K562 (cell line): ENCODE data around the gene CCL20. TPM values are rescaled to one million over a fixed set of nuclear protein-coding genes. Genes with fewer than 3 reads are reported as not detected.

Experiments
- ATAC-seq: fragments of 200-7000 bp; cut with Tn5 transposase; 3 replicates; pipeline ENCODE4 v1.9.1; 2020; ENCODE audit warnings: moderate library complexity
- BruUV-seq: library from RNA; stranded (reverse); fragments of 400-500 nt; replicated peaks from 2 replicates; lab custom pipeline; 2021; lab: Mats Ljungman, UMichigan
- CTCF ChIA-PET: fragments of 300-600 bp; formaldehyde crosslinking; extraction: SDS; loops from one replicate; lab custom pipeline; 2021; ENCODE audit warnings: low intra/inter-chr PET ratio; lab: Yijun Ruan, JAX
- POLR2A ChIA-PET: fragments of 300-600, 350-650 bp; sonication (Branson Sonifier 250); formaldehyde crosslinking; extraction: SDS; loops from one replicate; lab custom pipeline; 2021; ENCODE audit warnings: antibody characterized with exemption, inconsistent platforms; lab: Yijun Ruan, JAX
- DNase-seq, 4 experiments: peaks; one replicate each; pipeline versions ENCODE4 v3.0.0 to v3.0.0-alpha.2; 2011 to 2018; ENCODE audit warnings: low spot score in 3 of 4, mixed read lengths in 3 of 4; ENCODE audit errors: extremely low read depth in 1 of 4
- FAIRE-seq: peaks from 2 replicates; lab custom pipeline; 2011; peaks lifted over from hg19 to GRCh38; lab: Jason Lieb, UNC
- H2AFZ ChIP-seq: 2 replicates; pipeline ENCODE4 v1.6.0; 2011; ENCODE audit warnings: low read depth, low read length, control low read depth, inconsistent platforms
- H3K27ac ChIP-seq: fragments of 200-600 bp; 3 replicates; pipeline ENCODE4 v1.8.0; 2011; ENCODE audit warnings: low read depth, mild to moderate bottlenecking, control low read depth, inconsistent platforms, low read length, moderate library complexity, mixed read lengths; ENCODE audit errors: extremely low read depth
- H3K27me3 ChIP-seq, 2 experiments: fragments of 300-600 bp in 1 of 2; 2 replicates in 1 of 2; 3 replicates in 1 of 2; pipeline versions ENCODE4 v1.6.0 to v1.8.0; 2011; ENCODE audit warnings: inconsistent platforms in 2 of 2, low read length in 2 of 2, mild to moderate bottlenecking in 1 of 2, mixed read lengths in 1 of 2, moderate library complexity in 1 of 2; ENCODE audit not compliant: control insufficient read depth in 2 of 2, insufficient read depth in 2 of 2
- H3K36me3 ChIP-seq: fragments of 300-600 bp; 3 replicates; pipeline ENCODE4 v1.8.0; 2011; ENCODE audit warnings: mild to moderate bottlenecking, low read length, inconsistent platforms; ENCODE audit not compliant: control insufficient read depth, insufficient read depth
- H3K4me1 ChIP-seq, 2 experiments: fragments of 200-600 bp in 1 of 2; replicated peaks in 1 of 2; 2 replicates in 1 of 2; 3 replicates in 1 of 2; pipeline versions ENCODE4 v1.5.1 to v1.8.0; 2011; ENCODE audit warnings: inconsistent platforms in 2 of 2, low read length in 2 of 2, mild to moderate bottlenecking in 1 of 2, mixed read lengths in 1 of 2, moderate library complexity in 1 of 2; ENCODE audit not compliant: control insufficient read depth in 2 of 2, insufficient read depth in 2 of 2
- H3K4me2 ChIP-seq: 2 replicates; pipeline ENCODE4 v1.6.1; 2011; ENCODE audit warnings: low read length, control low read depth, inconsistent platforms, mixed read lengths; ENCODE audit not compliant: insufficient read depth
- H3K4me3 ChIP-seq: fragments of 200-600 bp; sonication (generic), shearing (Covaris generic); 2 replicates; pipeline ENCODE4 v1.5.1; 2016; ENCODE audit warnings: control low read depth, inconsistent platforms
- H3K79me2 ChIP-seq: fragments of 200-600 bp; 3 replicates; pipeline ENCODE4 v1.8.0; 2011; ENCODE audit warnings: low read length, inconsistent platforms; ENCODE audit not compliant: control insufficient read depth, insufficient read depth
- H3K9ac ChIP-seq, 2 experiments: 2 replicates each; pipeline versions ENCODE4 v1.6.0 to v1.6.1; 2011; ENCODE audit warnings: low read depth in 2 of 2, low read length in 2 of 2, control low read depth in 1 of 2, inconsistent platforms in 1 of 2, mild to moderate bottlenecking in 1 of 2, mixed read lengths in 1 of 2; ENCODE audit not compliant: insufficient read depth in 1 of 2
- H3K9me1 ChIP-seq: one replicate; pipeline ENCODE4 v1.6.0; 2011; ENCODE audit warnings: inconsistent platforms, mild to moderate bottlenecking, low read length, moderate library complexity; ENCODE audit not compliant: control insufficient read depth, insufficient read depth
- H3K9me3 ChIP-seq: replicated peaks from 2 replicates; pipeline ENCODE4 v1.5.1; 2011; ENCODE audit warnings: low read depth, low read length, inconsistent platforms; ENCODE audit not compliant: control insufficient read depth, insufficient read depth
- H4K20me1 ChIP-seq: replicated peaks from 2 replicates; pipeline ENCODE4 v1.6.1; 2011; ENCODE audit warnings: low read length, inconsistent platforms, mixed read lengths; ENCODE audit not compliant: control insufficient read depth, insufficient read depth
- CBFB ChIP-seq: sonication (generic); formaldehyde crosslinking; IDR thresholded peaks from 2 replicates; pipeline ENCODE4 v1.4.0; 2020; ENCODE audit warnings: mild to moderate bottlenecking, missing genetic modification reagents
- DPF2 ChIP-seq: fragments of 450-650 bp; IDR thresholded peaks from 2 replicates; pipeline ENCODE4 v1.6.1; 2016
- ELF2 ChIP-seq: fragments of 250-450 bp; sonication (Bioruptor Pico); IDR thresholded peaks from 2 replicates; pipeline ENCODE4 v1.5.0; 2021; ENCODE audit warnings: mild to moderate bottlenecking
- ETV6 ChIP-seq, 3 experiments: fragments of 150-350 bp in 1 of 3; sonication (generic) in 1 of 3; formaldehyde crosslinking in 1 of 3; IDR thresholded peaks; 2 replicates each; pipeline versions ENCODE4 v1.6.1 to v1.8.0; 2014 to 2022; ENCODE audit warnings: borderline replicate concordance in 2 of 3, low read depth in 2 of 3, antibody characterized with exemption in 1 of 3, low read length in 1 of 3, mild to moderate bottlenecking in 1 of 3, missing genetic modification reagents in 1 of 3
- EWSR1 ChIP-seq: fragments of 450-650 bp; IDR thresholded peaks from 2 replicates; pipeline ENCODE4 v1.6.1; 2018; ENCODE audit warnings: borderline replicate concordance, mild to moderate bottlenecking, low read depth, moderate library complexity; ENCODE audit not compliant: partially characterized antibody
- PRPF4 ChIP-seq: fragments of 200-400 bp; formaldehyde crosslinking; IDR thresholded peaks from one replicate; pipeline ENCODE4 v1.6.1; 2017; ENCODE audit warnings: low read length, low read depth, mild to moderate bottlenecking; ENCODE audit not compliant: insufficient read depth, poor library complexity, severe bottlenecking
- WGBS: fragments of 100-300 bp; shearing (Covaris generic); methylation state at CpG from one replicate; pipeline ENCODE4 v1.1.6; 2016; ENCODE audit warnings: low coverage, mixed read lengths; ENCODE audit not compliant: insufficient coverage; ENCODE audit errors: missing lambda C conversion rate; 5-methylcytosine and 5-hydroxymethylcytosine counted together
- in situ Hi-C: fragments of 300-500 bp; cut with MboI; formaldehyde crosslinking; loops from 4 replicates; pipeline ENCODE4 v1.15.0; 2018; ENCODE audit warnings: inconsistent platforms, mixed read lengths
- intact Hi-C: fragments of 100-400 bp; cut with micrococcal nuclease; formaldehyde crosslinking; loops from 2 replicates; pipeline ENCODE4 v1.14.2; 2022
- polyA plus RNA-seq, 8 experiments: library from polyadenylated mRNA; depleted of rRNA in 4 of 8; stranded (reverse) in 5 of 8; unstranded in 3 of 8; fragments of >200 nt; fragmentation: Nextera tagmentation in 2 of 8; fragmentation: Illumina TruSeq in 1 of 8; extraction: Ambion mirVana in 2 of 8; extraction: Trizol in 1 of 8; gene quantifications; 2 replicates each; pipeline versions ENCODE4 v1.2.1 to v1.2.3, GENCODE V29; 2011 to 2014; ENCODE audit warnings: inconsistent platforms in 1 of 8, missing spikeins in 1 of 8
- total RNA-seq, 7 experiments: library from RNA; depleted of rRNA in 6 of 7; stranded (reverse); fragments of >200 nt in 6 of 7; fragmentation: Illumina TruSeq in 2 of 7; extraction: Trizol in 2 of 7; gene quantifications; 2 replicates each; pipeline versions ENCODE4 v1.2.1 to v1.2.3, GENCODE V29; 2011 to 2021; ENCODE audit warnings: low replicate concordance in 1 of 7

Gene CCL20
- total and polyA plus RNA-seq, 9 of the 15 experiments (the other 6 are each of a cell fraction or from before 2014, with no cell fraction given), result 0.29 TPM; not detected in 8

- intact Hi-C loops, result no loop called here
- Histone ChIP-seq H3K27me3 (no peaks in the 10 kb centered on the region), H3K9ac (no peak overlapping the region), H3K4me3 (no peak overlapping the region), H3K9me3 (no peaks in the 10 kb centered on the region), H2AFZ (no peak overlapping the region), H3K4me1 (no peaks in the 10 kb centered on the region), H3K79me2 (no peaks in the 10 kb centered on the region), H4K20me1 (no peaks in the 10 kb centered on the region), H3K27ac (no peak overlapping the region), H3K9me1 (no peaks in the 10 kb centered on the region), H3K4me2 (no peak overlapping the region), H3K36me3 (no peaks in the 10 kb centered on the region)
- TF ChIP-seq ETV6 (IDR thresholded peaks at IDR 0.05; ENCODE audit: borderline replicate concordance in 1 of 2, low read depth in 2 of 2, low read length in 1 of 2) (no peak), ETV6 (CRISPR knock-in tag; IDR thresholded peaks at IDR 0.05; ENCODE audit: borderline replicate concordance) (no peak), PRPF4 (no peak)
- in situ Hi-C loops, result no loop called here
- POLR2A ChIA-PET, result no interaction called here
- DNase-seq (no peak), FAIRE-seq (no peak), ATAC-seq (no peak)
- 0% methylated on average over 4 of the region's 4 CpGs for WGBS
- BruUV-seq, result no TSS peak
- CTCF ChIA-PET, result no interaction called here
Observed at GRCh38 chr2:227789803-227790202, 23.8 kb upstream of the CCL20 start.

GRCh38 chr2:227793148-227793712 is 20.4 kb upstream of the CCL20 start:
- FAIRE-seq (no peak), DNase-seq (no peak), ATAC-seq (no peak)
- no peak for TF ChIP-seq EWSR1
- no peak for TF ChIP-seq DPF2
- no peak for TF ChIP-seq ELF2
- no peak for TF ChIP-seq CBFB
- no peak overlapping the region for H3K27ac ChIP-seq
- H3K4me1 ChIP-seq, result no peaks in the 10 kb centered on the region
- H3K9me1 ChIP-seq, result no peaks in the 10 kb centered on the region
- H3K9ac ChIP-seq, result no peak overlapping the region
- H3K4me2 ChIP-seq, result no peak overlapping the region
- no peak overlapping the region for H3K4me3 ChIP-seq
- no peaks in the 10 kb centered on the region for H3K9me3 ChIP-seq
- H3K79me2 ChIP-seq, result no peaks in the 10 kb centered on the region
- intact Hi-C loops (no loop called here), in situ Hi-C loops (no loop called here)
- BruUV-seq, result no TSS peak
- POLR2A ChIA-PET, result no interaction called here
- no peaks in the 10 kb centered on the region for H3K27me3 ChIP-seq
- no peaks in the 10 kb centered on the region for H3K36me3 ChIP-seq
- 6% methylated on average over 5 of the region's 5 CpGs for WGBS
- H4K20me1 ChIP-seq, result no peaks in the 10 kb centered on the region
- no peak overlapping the region for H2AFZ ChIP-seq
- CTCF ChIA-PET, result no interaction called here
